HG02852 (cell line): ENCODE measurements around the gene PPP4C.
"Not testable (repeated sequence)": the region's sequence is repeated elsewhere in the genome, so short reads cannot be mapped to it uniquely, and the experiment has no call there.

Experiments used
- ATAC-seq: cut with Tn5 transposase; IDR thresholded peaks from one replicate; pipeline ENCODE4 v1.9.1; 2021; ENCODE audit warnings: mild to moderate bottlenecking, moderate library complexity; ENCODE audit not compliant: unreplicated experiment

Gene PPP4C

GRCh38 chr16:30075503-30076275 lies at the start of gene PPP4C:
TSS of gene PPP4C (plus strand) at chr16:30075994. CDS start at chr16:30076378, 384 bp downstream.
- peak; percentile 72 for ATAC-seq

- no peak for ATAC-seq
Observed at GRCh38 chr16:30026449-30026848, 49.3 kb upstream of the PPP4C start.

GRCh38 chr16:30027588-30028437 lies 48.0 kb upstream of the PPP4C start:
- no peak for ATAC-seq

DNA sequence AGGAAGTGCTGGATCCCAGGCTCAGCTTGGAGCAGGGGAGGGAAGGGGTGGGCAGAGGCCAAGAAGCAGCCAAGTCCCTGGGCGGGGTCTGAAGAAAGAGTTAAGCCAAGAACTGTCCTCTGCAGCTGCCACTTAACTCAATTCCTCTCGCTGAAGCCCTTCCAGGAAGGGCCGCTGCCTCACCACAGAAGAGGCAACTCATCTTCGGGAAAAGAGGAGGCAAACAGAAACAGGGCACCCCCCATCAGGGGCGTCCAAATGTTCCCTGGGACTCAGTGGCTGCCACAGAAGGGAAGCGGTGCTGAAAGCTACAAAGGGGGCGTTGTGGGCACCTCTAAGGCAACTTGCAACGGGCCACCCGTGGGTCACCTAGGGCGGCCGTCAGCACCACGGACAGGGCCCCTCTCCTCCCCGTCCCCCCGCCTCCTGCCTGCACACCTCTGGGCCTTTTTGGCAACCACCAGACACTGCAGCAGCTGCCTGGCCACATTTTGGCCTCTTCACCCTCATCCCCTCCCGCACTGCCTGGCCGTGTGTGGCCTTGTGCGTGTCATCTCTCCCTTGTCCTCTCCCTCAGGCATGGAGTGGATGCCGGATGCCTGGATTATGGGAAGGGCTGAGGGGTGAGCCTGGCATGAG lies 47.2 kb upstream of the PPP4C start:
- no peak for ATAC-seq

GRCh38 chr16:30030011-30030685 lies 45.6 kb upstream of the PPP4C start:
- no peak for ATAC-seq

DNA sequence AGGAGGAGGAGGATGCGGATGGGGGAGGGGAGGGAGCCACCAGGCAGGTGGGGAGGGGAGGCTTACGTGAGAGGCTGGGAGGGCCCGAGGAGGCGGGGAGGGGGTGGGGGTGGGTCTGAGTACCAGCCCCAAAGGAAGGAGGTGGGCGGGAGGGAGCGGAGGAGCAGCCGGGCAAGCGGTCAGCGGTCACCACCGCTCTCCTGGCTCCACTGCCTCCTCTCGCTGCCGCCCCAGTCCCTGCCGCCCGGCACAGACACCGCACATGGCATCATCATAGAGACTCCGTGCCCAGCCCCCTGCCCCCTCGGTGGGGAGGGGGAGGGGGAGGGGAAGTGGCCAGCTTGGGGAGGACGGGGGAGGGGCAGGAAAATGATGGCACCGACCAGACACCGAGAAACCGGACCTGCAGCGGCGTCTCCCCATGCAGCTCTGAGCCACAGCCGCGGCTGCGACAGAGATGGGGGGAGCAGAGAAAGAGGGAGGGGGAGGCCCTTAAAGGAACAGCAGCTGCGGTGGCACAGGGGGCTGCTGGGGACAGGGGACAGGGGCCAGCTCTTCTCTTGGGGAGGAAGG lies 44.9 kb upstream of the PPP4C start, which contains the start of gene TLCD3B:
Gene TLCD3B (minus strand): TSS at position 431 of the 573 bp plus-strand sequence. CDS start 744 bp downstream, outside the sequence.
- ATAC-seq = no peak

DNA sequence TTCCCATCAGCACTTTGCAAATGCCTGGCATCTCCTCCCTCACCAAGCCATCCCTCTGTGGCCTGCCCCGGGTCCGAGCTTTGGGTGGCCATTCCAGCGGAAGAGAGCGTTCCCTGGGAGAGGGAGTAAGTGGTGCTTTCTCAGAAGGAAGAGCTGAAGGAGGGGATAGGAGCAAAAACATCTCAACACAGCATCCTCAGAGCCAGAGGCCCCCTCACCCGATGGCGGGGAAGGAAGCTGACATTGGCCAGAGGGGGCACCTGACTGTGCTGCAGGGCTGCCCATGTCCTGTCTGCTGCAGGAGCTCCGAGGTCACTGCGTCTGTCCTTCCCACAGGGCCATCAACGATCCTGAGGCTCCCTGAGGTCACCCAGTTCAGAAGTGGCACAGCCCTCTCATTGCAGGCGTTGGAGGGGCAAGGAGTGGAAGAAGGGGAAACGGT lies 44.3 kb upstream of the PPP4C start:
- ATAC-seq = no peak

DNA sequence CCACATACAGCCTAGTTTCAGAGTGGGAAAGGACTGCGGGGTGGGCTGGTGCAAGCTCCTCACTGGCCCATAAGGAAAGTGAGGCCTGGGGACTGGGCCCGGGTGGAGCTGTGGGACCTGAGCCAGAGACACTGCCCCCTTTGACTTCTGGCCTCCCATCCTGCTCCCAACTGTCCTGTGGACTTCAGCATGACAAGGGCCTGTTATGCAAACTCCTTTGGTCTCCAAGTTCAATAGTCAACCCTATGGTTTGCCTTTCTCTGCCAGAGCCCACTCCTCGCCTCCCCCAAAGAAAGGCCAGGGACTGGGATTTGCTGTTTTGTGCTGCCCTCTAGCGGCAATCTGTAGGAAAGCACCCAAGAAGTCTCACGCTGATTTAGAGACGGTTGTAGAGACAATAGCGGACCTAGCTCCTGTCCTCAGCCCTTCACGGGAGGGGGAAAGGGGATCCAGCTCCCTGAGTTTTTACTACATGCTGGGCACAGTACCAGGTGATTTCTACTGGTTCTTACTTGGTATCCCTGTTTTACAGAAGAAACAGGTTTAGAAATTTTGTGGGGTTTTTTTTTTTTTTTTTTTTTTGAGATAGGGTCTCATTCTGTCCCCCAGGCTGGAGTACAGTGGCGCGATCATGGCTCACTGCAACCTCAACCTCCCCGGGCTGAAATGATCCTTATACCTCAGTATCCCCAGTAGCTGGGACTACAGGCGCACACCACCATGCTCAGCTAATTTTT lies 43.5 kb upstream of the PPP4C start:
- ATAC-seq = no peak

- ATAC-seq = no peak
Observed at GRCh38 chr16:30033270-30033669, 42.5 kb upstream of the PPP4C start.

- ATAC-seq = no peak
Observed at GRCh38 chr16:30040221-30040620, 35.6 kb upstream of the PPP4C start.

GRCh38 chr16:30040690-30041089 lies 35.1 kb upstream of the PPP4C start:
- not testable (repeated sequence) for ATAC-seq

GRCh38 chr16:30041841-30042240 lies 34.0 kb upstream of the PPP4C start:
- no peak for ATAC-seq

DNA sequence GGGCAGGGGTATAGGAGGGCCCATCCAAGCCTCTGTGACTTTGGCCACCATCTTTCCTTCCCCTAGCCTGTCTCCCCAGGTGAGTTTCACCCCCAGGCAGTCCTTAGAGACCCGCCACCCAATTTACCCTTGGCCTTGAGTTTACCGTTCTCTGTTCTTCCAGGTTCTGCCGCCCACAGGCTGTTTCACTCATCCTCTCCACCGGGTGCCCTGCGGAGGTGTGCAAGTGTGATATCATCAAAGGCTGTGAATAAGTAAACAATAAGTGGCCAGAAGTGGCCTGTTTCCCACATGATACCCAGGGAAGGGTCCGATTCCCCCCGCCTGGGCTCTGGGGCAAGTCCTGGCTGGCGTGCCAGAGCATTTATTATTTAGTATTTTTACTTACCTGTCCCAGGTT lies 29.6 kb upstream of the PPP4C start:
- ATAC-seq = no peak

GRCh38 chr16:30046588-30046987 lies 29.2 kb upstream of the PPP4C start:
- no peak for ATAC-seq

DNA sequence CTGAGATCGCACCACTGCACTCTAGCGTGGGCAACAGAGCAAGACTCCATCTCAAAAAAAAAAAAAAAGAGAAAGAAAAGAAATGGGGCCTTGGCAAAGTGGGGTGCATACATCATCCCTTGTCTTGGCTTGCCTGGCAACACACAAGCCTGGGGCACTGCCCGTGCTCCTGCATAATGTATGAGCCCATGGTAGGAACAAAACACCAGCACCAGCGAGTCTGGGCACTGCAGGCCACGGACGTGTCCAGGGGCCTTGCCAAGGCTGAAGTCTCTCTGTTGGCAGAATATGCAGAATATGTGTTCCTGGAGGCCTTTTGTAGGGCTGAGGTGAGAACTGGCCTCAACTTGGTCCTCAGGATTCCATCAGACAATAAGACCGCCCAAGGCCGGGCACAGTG lies 25.9 kb upstream of the PPP4C start:
- no peak for ATAC-seq

DNA sequence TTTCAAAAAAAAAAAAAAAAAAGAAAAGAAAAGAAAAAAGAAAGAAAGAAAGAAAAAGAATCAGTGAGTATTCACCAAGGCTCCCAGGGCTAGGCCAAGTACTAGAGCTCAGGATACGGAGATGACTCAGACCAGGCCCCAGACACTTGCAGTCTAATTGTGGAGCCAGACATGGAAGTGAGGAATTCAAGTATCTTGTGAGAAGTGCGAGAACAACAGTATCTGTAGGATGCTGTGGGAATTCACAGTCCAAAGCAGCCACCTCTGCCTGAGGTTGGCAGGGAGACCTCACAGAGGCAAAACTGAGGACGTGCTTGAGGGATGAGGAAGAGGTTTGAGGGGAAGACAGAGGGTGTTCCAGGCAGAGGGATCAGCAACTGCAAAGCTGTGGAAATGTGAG lies 24.3 kb upstream of the PPP4C start:
- ATAC-seq = no peak

DNA sequence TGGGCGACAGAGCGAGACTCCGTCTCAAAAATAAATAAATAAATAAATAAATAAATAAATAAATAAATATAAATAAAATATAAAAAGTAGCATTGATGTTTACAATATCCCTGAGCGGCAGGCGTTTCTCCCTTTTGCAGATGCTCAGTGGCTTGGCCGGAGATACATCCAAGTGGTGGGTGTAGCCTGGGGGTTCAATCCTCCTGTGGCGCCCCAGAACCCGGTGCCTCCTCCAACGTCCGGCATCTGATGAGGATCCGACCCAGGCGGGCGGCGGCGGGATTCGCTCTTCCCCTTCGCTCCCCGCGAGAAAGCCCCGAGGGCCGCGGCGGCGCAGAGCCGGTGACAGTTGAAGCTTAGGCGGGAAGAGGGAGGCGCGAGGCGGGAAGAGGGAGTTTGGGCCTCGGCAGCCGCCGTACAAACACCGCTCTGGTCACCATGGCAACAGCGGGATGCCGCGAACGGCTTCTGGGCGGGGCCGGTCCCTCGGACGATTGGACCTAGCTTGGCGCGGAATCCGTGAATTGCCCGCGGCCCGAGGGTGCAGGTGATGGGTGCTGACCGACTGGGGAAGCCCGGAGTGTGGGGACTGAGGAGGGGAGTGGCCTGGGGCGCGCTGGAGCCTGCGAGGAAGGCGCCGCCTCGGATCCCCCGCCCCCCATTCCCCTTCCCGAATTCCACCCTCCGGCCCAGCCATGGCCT lies 23.0 kb upstream of the PPP4C start:
- ATAC-seq = peak; percentile 64

GRCh38 chr16:30053376-30054015 lies 22.3 kb upstream of the PPP4C start:
- peak; percentile 10 for ATAC-seq

DNA sequence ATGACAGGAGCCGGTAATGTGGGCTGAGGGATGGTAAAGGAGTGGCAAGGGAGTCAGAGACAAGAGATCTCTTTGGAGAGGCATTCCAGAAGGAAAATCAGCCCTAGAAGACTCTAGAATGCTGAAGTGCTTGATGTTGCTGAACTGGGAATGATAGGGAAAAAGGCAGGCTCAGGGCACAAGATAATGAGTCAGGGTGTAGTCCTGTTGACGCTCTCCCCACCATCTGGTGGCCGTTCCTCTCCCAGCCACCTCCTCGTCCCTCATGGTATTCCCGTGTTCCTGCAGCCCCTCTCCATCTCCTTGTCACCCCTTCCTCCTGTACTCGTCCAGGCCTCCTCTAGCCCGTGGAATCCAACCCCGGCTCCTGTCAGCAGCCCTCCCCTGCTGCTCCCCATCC lies 21.3 kb upstream of the PPP4C start:
- no peak for ATAC-seq
